GM12864 (cell line): ENCODE measurements around the gene TENM3.

Experiments
- DNase-seq: peaks from one replicate; pipeline ENCODE4 v3.0.0-alpha.2; 2011; ENCODE audit warnings: low read depth
- H3K4me3 ChIP-seq: 2 replicates; pipeline ENCODE4 v1.5.1; 2011; ENCODE audit warnings: mild to moderate bottlenecking, low read depth, low read length, control low read depth
- TF ChIP-seq, protein P1 (sequence below): IDR thresholded peaks from 2 replicates; pipeline ENCODE4 v1.5.1; 2011; ENCODE audit warnings: low read depth, mild to moderate bottlenecking, moderate library complexity, low read length, control low read depth, inconsistent platforms; ENCODE audit errors: missing control alignments

The TENM3 gene

DNA sequence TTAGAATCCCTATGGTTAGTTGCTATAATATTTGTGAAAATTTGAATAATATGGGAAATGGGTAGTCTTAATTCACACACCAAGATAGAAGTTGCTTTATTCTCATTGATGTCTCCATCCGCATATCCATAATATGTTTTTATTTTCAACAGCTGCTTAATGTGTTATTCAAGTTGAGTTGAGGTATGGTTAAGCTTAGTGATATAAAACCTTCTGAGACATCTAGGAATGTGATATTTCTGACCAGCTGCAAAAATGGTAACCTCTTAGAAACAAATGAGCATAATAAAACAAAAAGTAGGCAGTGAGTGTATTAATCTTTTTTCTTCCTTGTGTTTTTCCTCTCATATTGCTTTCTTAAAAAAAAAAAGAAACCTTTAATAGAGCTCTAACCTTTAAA is 172.9 kb downstream of the TENM3 start:
- TF ChIP-seq, protein P1, sequence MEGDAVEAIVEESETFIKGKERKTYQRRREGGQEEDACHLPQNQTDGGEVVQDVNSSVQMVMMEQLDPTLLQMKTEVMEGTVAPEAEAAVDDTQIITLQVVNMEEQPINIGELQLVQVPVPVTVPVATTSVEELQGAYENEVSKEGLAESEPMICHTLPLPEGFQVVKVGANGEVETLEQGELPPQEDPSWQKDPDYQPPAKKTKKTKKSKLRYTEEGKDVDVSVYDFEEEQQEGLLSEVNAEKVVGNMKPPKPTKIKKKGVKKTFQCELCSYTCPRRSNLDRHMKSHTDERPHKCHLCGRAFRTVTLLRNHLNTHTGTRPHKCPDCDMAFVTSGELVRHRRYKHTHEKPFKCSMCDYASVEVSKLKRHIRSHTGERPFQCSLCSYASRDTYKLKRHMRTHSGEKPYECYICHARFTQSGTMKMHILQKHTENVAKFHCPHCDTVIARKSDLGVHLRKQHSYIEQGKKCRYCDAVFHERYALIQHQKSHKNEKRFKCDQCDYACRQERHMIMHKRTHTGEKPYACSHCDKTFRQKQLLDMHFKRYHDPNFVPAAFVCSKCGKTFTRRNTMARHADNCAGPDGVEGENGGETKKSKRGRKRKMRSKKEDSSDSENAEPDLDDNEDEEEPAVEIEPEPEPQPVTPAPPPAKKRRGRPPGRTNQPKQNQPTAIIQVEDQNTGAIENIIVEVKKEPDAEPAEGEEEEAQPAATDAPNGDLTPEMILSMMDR, result no peak
- H3K4me3 ChIP-seq, result no peak overlapping the region
- no peak for DNase-seq

DNA sequence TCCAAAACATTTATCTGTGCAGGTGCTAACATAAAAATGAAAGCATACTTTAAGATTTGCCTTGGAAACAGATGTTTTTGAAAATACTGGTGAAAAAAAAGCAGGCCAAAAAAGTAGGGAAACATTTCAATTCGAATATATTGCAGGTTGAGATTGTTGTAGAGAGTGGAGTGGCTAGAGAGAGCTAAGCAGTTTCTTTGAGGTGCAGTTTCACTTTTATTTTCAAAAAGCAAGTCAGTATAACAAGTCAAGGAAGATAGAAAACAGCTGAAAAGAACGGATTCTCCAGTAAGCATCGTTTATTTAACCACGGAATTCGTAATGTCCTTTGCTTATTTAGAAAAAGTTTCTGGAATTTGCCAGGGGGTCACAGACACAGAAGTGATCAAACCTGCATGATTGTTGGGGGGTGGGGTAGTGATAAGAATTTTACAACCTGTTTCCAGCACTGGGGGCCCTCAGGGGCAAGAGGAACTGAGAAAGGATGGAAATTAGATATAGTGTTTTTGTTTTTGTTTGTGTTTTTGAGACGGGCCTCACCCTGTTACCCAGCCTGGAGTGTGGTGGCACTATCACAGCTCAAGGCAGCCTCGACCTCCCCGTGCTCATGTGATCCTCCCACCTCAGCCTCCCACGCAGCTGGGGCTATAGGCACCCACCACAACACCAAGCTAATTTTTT is 175.0 kb downstream of the TENM3 start:
- TF ChIP-seq, protein P1, result no peak
- H3K4me3 ChIP-seq, result no peak overlapping the region
- DNase-seq, result no peak

DNA sequence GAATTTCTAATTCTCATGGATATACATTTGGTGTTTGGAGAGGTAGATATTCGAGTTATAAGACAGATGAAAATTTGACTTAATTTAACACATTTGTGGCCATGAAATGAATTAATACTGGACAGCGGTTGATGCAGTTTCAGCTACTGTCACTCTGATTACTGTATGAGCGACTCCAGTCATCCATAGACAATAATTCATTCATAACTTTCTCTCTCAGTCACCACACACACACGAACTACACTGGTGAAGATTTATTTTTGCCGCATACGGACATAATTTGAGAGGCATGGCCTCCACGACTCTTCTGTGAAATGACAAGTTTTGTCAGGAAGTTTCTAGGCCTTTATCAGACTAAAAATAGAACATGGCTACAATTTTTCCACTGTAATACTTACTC is 177.0 kb downstream of the TENM3 start:
- TF ChIP-seq, protein P1, result no peak
- DNase-seq, result no peak

DNA sequence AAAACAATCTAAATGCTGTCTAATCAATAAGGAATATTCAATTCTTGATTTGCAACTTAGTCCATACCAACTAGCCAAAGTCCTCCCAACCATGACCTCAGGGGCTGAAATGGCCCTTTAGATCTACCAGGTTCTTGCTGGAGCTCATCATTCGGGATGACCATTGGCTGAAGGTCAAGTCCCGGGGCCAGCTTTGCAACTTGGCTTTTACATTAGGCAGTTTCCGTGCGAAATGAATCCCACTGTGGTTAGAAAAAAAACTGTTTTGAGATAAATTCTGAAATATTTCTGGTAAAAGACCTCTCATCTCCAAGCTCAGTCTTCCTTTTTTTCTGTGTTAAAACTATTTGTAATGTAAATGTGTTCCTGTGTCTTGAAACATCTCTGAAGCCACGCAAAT is 178.6 kb downstream of the TENM3 start:
- no peak for DNase-seq
- no peak overlapping the region for H3K4me3 ChIP-seq
- TF ChIP-seq, protein P1, result no peak

More for the DNA sequence above, 177.0 kb downstream of the TENM3 start:
- no peak overlapping the region for H3K4me3 ChIP-seq

DNA sequence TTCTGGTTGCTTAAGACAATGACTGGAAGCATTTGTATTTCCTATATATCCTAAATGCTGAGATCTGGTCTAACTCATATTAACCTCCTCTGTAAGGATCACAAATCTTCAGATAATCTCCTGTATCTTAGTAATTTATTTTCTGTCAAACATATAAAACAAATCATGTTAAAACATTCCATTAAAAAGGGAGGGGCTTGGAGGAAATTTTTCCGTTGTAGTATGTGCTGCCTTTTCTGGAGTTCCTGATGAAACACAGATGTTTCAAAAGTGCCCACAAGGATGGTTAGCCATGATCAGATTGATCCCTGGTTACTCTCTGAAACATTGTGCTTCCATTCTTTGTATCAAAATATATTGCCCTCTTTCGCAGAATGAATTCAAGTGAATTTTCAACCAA is 182.1 kb downstream of the TENM3 start:
- TF ChIP-seq, protein P1, result no peak
- no peak overlapping the region for H3K4me3 ChIP-seq
- no peak for DNase-seq

DNA sequence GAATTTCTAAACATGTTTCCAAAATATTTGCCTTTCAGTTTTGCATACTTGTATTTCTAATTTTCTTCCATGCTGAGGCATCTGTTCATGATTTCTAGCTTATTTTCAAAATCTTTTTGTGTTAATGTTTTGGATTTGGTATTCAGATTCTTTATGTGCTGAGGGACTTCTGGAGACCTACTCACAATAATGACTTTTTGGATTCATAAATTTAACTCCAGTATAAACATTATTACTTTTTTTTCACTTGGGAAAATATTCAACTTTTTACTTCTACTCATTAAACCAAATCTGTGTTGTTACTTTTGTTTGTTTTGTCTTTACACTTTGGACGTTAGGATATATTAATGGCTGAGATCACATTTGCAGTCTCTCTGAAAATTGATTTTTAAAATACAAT is 183.7 kb downstream of the TENM3 start:
- DNase-seq, result no peak
- no peak overlapping the region for H3K4me3 ChIP-seq
- TF ChIP-seq, protein P1, result no peak

DNA sequence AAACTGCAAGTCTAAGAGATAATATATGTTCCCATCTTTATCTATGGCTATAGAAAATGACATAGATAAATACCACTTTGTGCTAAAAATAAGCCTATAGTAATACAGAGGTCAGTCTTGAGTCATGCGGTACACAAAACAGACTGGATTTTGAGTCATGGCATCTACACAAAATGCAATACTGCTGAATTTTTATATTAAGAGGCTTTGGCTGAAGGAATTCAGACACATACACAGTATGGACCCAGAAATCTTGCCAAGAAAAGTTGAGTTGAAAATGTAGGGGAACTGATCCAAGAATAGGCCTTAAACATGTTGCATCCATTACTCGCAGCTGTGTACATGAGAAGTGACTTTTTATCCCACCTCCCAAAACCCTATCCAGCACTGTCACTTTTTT is 184.4 kb downstream of the TENM3 start:
- TF ChIP-seq, protein P1, result no peak
- no peak for DNase-seq
- no peak overlapping the region for H3K4me3 ChIP-seq
